Central memory CD4-positive, alpha-beta T cell (primary cell): ENCODE data around the gene SSRP1.

ENCODE experiments used
- DNase-seq: peaks from one replicate; pipeline ENCODE4 v3.0.0; 2022

The SSRP1 gene

GRCh38 chr11:57313071-57313787 lies 22.5 kb downstream of the SSRP1 start:
- no peak for DNase-seq

DNA sequence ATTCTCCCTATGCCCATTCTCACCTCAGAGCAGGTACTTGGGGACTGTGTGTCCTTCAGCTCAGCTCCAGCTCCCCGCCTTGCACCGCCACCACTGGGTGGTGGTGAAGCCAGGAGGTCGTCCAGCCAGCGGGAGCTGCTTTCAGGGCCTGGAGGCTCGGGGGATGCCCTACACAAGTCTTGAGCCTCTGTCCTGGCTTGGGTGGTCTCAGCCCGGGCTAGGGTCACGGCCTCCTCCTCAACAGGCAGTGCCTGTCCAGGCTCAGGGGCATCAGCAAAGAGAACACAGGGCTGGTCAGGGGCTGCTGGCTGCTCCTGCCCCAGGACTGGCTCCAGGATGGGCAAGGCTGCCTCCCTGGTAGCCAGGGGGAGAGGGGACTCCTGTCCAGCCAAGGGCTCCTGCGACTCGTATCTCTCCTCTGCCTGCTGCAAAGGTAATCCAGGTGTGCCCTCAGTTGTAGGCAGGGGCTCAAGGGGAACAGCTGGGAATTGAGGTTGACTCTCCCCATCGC lies 23.1 kb downstream of the SSRP1 start:
- no peak for DNase-seq

DNA sequence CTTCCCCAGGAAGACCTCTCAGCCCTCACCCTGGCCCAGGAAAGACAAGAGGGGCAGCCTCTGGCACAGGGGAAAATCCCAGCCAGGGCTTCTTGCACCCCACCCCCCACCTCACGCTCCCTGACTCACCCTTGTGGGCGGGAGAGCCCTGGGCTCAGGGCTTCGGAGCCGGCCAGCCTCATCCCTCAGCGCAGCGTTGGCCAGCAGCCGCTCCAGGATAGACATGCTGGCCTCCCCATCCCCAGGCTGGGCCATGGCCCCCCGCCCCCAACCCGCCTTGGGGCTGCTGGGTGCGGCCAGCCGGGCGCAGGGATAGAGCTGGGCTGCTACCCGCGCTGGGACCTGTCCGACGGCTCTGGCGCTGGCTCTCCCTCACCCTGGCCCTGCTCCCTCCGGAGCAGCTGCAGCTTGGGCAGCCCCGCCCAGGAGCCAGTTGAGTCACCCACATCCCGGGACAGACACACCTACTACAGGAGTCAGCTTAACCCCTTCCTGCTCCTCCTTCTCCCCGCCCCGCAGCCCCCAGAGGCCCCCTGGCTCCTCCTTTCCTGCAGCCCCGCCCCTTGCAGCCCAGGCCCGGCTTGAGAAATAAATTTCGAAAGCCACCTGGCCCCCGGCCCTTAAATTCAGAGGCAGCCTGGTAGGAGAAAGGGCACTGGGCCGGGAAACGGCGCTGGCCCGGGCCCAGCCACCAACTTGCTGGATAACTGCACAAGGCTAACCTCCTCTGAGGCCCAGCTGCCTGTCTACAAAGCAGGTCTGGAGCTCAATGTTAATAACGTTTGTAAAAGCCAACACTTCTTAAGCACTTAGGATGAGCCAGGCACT lies 24.4 kb downstream of the SSRP1 start:
- DNase-seq: no peak

DNA sequence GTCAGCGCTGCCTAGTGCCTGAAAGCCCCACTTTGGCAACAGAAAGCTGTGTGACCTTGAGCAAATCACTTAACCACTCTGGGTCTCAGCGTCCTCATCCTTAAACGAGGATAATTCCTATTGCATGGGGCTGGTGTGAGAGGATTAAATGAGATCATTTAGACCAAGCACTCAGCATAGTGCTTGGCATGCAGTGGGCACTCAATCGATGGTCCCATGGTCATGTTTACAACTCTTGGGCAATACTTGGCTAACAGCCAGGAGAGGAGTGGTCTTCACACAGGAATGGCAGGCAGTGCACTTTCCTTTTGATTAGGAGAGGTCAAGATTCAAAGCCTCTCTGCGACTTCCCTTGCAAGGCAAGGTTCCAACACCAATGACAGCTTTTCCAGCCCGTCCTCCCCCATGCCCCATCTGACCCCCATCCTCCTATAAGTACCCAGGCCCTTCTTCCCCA lies 25.0 kb downstream of the SSRP1 start:
- no peak for DNase-seq

- DNase-seq: no peak
These were observed 25.6 kb downstream of the SSRP1 start for GRCh38 chr11:57310091-57310490.

DNA sequence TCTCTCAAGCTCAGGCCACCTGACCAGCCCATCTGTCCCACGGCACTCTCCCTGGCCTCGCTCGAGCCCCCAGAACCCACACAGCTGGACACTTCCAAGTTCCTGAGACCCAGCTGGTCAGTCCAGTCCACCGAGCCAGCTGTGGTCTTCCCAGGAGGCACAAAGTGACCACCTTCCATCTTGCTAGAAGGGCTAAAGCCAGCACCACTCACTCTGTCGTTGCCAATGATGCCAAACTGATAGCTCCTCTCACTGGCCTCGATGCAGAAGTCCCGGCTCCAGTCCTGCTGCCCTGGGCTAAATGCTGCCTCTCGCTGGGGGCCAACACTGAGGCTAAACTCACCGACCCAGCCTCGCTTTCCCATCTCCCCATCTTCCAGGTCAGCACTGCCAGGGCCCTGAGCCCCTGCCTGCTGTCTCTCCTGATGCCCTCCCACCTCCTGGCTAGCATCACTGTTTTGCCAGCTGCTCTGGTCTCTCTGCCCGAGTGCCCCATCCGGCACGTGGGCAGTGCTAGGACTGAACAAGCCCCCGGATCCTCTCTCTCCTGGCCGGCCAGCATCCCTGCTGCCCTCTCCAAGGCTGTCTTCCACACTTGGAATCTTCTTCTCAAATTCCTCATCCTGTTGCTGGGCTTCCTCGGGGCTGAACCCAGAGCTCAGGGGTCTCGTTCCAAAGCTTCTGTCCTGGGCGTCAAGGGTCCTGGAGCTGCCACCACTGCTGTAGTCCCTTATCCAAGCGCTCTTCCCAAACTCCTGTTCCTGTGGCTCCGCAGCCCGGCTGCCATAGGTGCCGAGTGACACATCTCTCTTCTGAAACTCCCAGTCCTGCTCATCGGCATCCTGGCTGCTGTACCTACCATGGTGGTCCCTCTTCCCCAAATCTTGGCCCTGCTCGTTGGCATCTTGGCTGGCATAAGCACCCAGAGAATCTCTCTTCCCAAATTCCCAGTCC lies 26.3 kb downstream of the SSRP1 start:
- no peak for DNase-seq

- no peak for DNase-seq
These were observed 27.1 kb downstream of the SSRP1 start for GRCh38 chr11:57308426-57309060.

DNA sequence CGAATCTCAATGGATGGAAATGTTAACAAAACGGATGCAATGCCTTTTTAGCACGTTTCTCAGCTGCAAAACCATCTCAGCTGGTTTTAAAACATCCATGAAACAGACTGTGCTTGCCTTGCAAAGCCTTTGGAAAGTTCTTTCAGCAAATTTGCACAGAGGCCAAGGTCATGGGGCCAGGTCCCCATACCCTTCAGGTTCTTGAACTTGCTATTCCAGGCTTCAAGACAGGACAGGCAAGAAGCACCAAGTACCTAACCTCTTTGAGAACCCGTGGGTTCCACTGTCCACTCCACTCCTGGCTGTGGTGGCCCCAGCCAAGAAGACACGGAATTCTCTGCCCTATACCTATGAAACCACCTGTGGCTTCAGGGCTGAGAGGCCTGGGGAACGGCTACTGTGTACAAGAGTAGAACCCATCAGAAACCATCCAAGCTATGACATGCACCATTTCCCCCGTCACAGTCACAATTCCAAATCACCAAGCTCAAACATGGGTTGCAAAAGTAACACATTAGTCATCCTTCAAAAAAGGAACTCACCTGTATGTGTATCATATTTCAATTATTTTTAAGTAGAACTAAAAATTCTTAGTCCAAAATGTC lies 27.9 kb downstream of the SSRP1 start:
- DNase-seq: no peak

DNA sequence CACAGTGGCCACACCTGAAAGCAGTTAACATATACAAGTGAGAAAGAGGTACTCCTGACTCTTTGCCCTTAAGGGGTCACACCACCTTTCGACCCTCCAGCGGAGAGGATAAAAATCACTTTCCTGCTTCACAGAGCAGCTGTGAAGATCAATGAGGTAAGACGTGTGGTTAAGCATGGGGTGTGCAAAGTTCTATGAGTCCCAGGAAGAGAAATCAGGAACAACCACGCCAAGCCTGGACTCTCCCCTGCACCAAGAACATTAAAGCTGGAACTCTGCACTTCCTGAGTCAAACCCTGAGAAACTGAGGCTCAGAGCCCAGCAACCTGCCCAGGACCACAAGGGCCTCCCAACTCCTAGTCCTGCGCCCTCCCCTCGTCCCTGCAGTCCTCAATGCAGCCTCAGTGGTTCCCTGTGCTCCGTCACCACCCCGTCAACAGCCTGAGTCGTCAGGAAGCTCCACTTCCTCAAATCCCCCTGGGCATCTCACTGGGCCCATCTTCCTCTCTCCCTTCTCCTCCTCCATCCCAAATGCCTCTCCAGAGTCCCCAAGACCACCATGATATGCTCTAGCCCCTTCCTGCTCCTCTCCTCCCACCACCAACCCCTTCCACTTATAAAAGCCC lies 28.6 kb downstream of the SSRP1 start:
- DNase-seq: no peak

GRCh38 chr11:57306161-57306876 lies 29.4 kb downstream of the SSRP1 start:
- DNase-seq: no peak

DNA sequence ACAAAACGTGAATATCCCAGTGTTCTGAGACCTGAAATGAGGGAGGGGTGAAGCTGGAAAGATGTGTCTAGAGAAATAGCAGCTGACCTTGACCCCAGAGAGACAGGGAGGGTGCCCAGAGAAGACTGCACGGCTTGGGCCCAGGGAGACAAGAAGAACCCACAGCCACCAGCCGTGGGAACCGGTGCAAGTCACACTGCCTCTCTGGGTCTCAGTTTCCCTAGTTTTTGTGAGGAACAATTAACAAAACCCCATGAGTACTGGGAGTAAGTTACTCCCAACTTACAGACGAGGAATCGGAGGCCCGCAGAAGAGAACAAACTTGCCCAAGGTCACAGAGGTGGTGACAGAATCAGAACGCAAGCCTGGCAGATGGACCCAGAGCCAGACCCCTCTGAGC lies 30.2 kb downstream of the SSRP1 start:
- DNase-seq: no peak

- no peak for DNase-seq
These were observed 31.6 kb downstream of the SSRP1 start for GRCh38 chr11:57303990-57304579.

GRCh38 chr11:57303280-57303989 lies 32.3 kb downstream of the SSRP1 start:
- DNase-seq: no peak

GRCh38 chr11:57302489-57302888 lies 33.2 kb downstream of the SSRP1 start:
- no peak for DNase-seq

DNA sequence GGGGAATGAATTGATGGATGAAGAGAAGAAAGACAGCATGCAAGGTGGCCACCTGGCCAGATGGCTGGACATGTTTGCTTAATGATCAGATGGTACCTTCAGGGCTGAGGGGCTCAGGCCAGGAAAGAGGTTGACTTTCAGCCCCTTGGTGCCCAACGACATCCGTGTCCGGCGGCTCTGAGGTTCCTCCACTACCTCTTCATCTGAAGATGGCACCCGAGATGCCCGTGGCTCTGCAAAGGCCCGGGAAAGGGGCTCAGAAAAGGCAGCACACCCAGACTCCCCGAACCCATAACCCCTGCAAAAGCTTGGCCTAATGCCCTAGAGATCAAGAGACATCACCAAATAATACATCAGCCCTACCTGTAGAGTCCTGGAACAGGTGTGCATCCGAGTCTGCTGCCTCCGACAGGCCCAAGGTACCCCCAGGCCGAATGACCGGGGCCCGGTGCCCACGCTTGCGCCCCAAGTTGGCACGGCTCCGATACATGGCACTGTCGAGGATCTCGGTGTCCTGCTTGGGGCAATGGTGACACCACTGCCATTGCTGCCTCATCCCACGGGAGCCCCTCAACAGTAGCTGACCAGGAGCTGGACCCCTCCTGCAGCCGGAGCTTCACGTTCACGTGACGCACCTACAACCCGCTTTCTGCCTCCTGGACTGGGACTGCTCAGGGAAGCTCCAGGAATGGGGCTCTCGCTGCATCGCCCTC lies 33.8 kb downstream of the SSRP1 start:
- no peak for DNase-seq

DNA sequence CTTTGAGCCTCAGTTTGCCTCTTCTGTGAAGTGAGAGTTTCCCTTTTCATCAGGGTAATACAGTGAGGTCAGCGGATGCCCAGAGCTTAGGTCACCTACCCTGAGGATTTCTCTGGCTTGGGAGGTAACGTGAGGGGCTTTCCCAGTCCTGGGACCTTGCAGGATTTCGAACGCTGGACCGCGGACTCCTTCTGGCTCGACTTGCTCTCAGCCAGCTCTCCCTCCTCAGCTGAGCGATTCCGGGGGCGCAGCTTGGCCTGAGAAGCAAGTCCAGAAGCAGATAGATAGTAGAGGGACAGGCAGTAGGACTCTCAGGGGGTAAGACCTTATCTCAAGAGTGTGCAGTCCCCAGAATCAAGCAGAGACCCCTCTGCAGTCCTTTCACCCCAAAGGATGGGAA lies 34.9 kb downstream of the SSRP1 start:
- DNase-seq: no peak

GRCh38 chr11:57299150-57299737 lies 36.4 kb downstream of the SSRP1 start:
- DNase-seq: no peak

DNA sequence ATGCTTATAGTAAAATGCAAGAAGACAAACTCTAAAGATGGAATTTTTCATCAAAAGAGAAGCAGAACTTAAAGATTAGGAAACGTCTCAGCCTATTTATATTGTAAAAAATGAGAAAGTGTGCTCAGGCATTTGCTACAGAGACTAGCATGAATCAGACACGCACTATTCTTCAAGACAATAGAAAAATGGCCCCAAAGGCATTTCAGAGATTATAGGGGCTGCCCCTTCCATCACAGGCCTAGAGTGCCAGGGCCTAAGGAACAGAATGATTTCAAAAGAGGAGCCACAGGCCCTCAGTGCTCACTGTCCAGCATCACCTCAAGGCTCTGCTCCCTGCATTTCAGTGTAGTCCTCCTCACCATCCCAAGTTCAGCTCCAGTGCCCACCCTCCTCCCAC lies 38.5 kb downstream of the SSRP1 start:
- DNase-seq: no peak
